Breast epithelium (tissue), 4 donors: ENCODE measurements around the gene HPX. TPM values are rescaled to one million over a fixed set of nuclear protein-coding genes. Genes with fewer than 3 reads are reported as not detected.

ENCODE experiments used
- DNase-seq, 2 donors: peaks; one replicate each; pipeline ENCODE4 v3.0.0-alpha.2; 2019; ENCODE audit warnings: low spot score in 2 of 2
- H3K27ac ChIP-seq, 2 donors: fragments of 200-600 bp; sonication (generic) in 1 of 2; one replicate each; pipeline ENCODE4 v1.5.1; 2016 to 2019; ENCODE audit warnings: mild to moderate bottlenecking in 1 of 2
- H3K27me3 ChIP-seq, 2 donors: fragments of 200-600 bp; sonication (generic) in 1 of 2; one replicate each; pipeline versions ENCODE4 v1.5.1 to v1.6.0; 2017 to 2019; ENCODE audit warnings: control low read depth in 1 of 2, mild to moderate bottlenecking in 1 of 2
- H3K36me3 ChIP-seq: fragments of 200-600 bp; one replicate; pipeline ENCODE4 v1.5.1; 2019
- H3K4me1 ChIP-seq, 2 donors: fragments of 200-600 bp; sonication (generic); one replicate each; pipeline ENCODE4 v1.5.1; 2016 to 2019; ENCODE audit warnings: control low read depth in 1 of 2
- H3K4me3 ChIP-seq, 3 donors: fragments of 200-600 bp; sonication (generic); 1 replicate in 2 of 3; 2 replicates in 1 of 3; pipeline ENCODE4 v1.5.1; 2016 to 2019; ENCODE audit warnings: mild to moderate bottlenecking in 3 of 3, moderate library complexity in 2 of 3
- H3K9me3 ChIP-seq, 2 donors: fragments of 200-600 bp; sonication (generic) in 1 of 2; one replicate each; pipeline ENCODE4 v1.5.1; 2016 to 2019; ENCODE audit warnings: control low read depth in 1 of 2
- CTCF ChIP-seq, 3 donors: fragments of 450-650 bp; IDR thresholded peaks; one replicate each; pipeline ENCODE4 v1.5.1; 2016 to 2017; ENCODE audit warnings: antibody characterized with exemption in 3 of 3, mild to moderate bottlenecking in 3 of 3, moderate library complexity in 3 of 3
- POLR2A ChIP-seq: fragments of 450-650 bp; IDR thresholded peaks from one replicate; pipeline ENCODE4 v1.6.1; 2016; ENCODE audit warnings: antibody characterized with exemption, mild to moderate bottlenecking, moderate library complexity
- POLR2AphosphoS5 ChIP-seq, 3 donors: sonication (generic); formaldehyde crosslinking; IDR thresholded peaks; one replicate each; pipeline ENCODE4 v1.6.1; 2017; ENCODE audit warnings: antibody characterized with exemption in 3 of 3
- intact Hi-C: fragments of 100-400 bp; cut with DNase I; formaldehyde crosslinking; loops from one replicate; pipeline ENCODE4 v1.15.1; 2023; ENCODE audit warnings: low total_unique reads
- total RNA-seq, 3 donors: library from RNA; depleted of rRNA; stranded (reverse); fragments of >200 nt; gene quantifications; one replicate each; pipeline ENCODE4 v1.1.0, GENCODE V29; 2016

HPX gene
- total RNA-seq, 3 donors from 2014 or later: 0.96 to 25.2 (median 12.9) TPM

- intact Hi-C loops: loop anchor here (10.0 kb wide), 1 partner anchor 46 kb away; no protein-coding TSS in a partner anchor
These were observed 52.0 kb downstream of the HPX start for GRCh38 chr11:6388748-6389147.

DNA sequence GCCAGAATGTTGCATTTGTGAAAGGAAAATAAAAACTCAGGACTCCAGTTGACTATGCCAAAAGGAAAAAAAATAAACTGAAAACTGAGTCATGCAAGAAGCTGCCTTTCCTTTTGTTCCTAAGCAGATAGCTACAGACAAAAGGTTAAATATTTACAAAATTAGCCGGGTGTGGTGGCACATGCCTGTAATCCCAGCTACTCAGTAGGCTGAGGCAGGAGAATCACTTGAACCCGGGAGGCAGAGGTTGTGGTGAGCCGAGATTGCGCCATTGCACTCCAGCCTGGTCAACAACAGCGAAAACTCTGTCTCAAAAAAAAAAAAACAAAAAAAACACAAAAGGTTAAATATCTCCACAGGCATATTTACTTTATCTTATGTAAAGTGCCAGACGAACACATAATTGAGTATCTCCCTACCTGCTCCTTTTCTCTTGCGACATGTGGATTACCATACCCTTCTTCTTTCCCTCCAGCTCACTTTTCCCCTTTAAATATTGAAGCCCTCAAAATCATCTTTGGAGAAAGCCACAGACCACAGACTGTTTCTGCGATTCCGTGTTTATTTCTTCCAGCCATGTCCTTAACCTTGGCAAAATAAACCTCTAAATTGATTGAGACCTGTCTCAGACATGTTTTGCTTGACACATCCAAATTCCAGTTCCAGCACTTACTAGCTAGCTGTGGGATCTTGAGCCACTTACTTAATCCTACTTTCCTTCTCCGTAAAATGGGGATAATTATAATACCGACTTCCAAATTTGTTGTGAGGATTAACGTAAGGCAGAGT, 52.8 kb downstream of the HPX start:
- Histone ChIP-seq H3K9me3 (no peaks in the 10 kb centered on the region), H3K27ac (peak overlapping the region; percentile 95 to 96), H3K36me3 (no peaks in the 10 kb centered on the region), H3K4me1 (peaks cover 0 to 10% of the 10 kb centered on the region in 2 donors), H3K4me3 (no peak overlapping the region), H3K27me3 (no peaks in the 10 kb centered on the region)
- intact Hi-C loops: loop anchor here (10.0 kb wide), 1 partner anchor 47 kb away; no protein-coding TSS in a partner anchor
- DNase-seq: no peak
- TF ChIP-seq CTCF (IDR thresholded peaks at IDR 0.05) (no peak), POLR2AphosphoS5 (IDR thresholded peaks at IDR 0.05) (no peak), POLR2A (no peak)

More at GRCh38 chr11:6388748-6389147, 52.0 kb downstream of the HPX start:
- DNase-seq: no peak
- no peak for TF ChIP-seq CTCF (IDR thresholded peaks at IDR 0.05)
- TF ChIP-seq POLR2AphosphoS5 (IDR thresholded peaks at IDR 0.05): no peak
- no peak for TF ChIP-seq POLR2A
- H3K9me3 ChIP-seq: no peaks in the 10 kb centered on the region
- H3K4me1 ChIP-seq: peaks cover 0 to 10% of the 10 kb centered on the region in 2 donors
- H3K36me3 ChIP-seq: no peaks in the 10 kb centered on the region
- no peaks in the 10 kb centered on the region for H3K27me3 ChIP-seq
- H3K4me3 ChIP-seq: no peak overlapping the region
- peak overlapping the region; percentile 95 to 96 for H3K27ac ChIP-seq

GRCh38 chr11:6385046-6385777, 55.6 kb downstream of the HPX start:
- Histone ChIP-seq H3K4me3 (no peak overlapping the region), H3K27me3 (no peaks in the 10 kb centered on the region), H3K27ac (no peak overlapping the region), H3K4me1 (no peaks in the 10 kb centered on the region), H3K9me3 (no peaks in the 10 kb centered on the region), H3K36me3 (no peaks in the 10 kb centered on the region)
- TF ChIP-seq POLR2AphosphoS5 (IDR thresholded peaks at IDR 0.05) (no peak), POLR2A (no peak), CTCF (IDR thresholded peaks at IDR 0.05) (no peak)
- DNase-seq: no peak
- intact Hi-C loops: loop anchor here (10.0 kb wide), 1 partner anchor 50 kb away; no protein-coding TSS in a partner anchor

Other genes with a start within 250 kb of the HPX start
- not detected for gene OR52W1, start 241.8 kb downstream of the HPX start, total RNA-seq
- not detected for gene C11orf42, start 235.4 kb downstream of the HPX start, total RNA-seq
- gene FHIP1B, start 206.4 kb downstream of the HPX start, total RNA-seq: 10 to 100 TPM; 34.7 to 42.6 (median 42.1) TPM
- under 1 TPM in 2 of 3 donors, not detected in 1; 0.29 to 0.48 TPM for gene CNGA4, start 201.9 kb downstream of the HPX start, total RNA-seq
- gene CCKBR, start 181.1 kb downstream of the HPX start, total RNA-seq: not detected
- gene CAVIN3, start 120.5 kb downstream of the HPX start, total RNA-seq: 100 to 1,000 TPM in 1 of 3 donors, 10 to 100 TPM in 2; 53.1 to 130 (median 78.3) TPM
- gene SMPD1, start 50.5 kb downstream of the HPX start, total RNA-seq: 10 to 100 TPM; 15.7 to 30.4 (median 17.3) TPM
- gene APBB1, start 21.9 kb downstream of the HPX start, total RNA-seq: 10 to 100 TPM; 25.6 to 40.0 (median 36.3) TPM
- gene TRIM3, start 33.0 kb upstream of the HPX start, total RNA-seq: 10 to 100 TPM; 21.6 to 43.9 (median 32.6) TPM
- gene ARFIP2, start 40.3 kb upstream of the HPX start, total RNA-seq: 100 to 1,000 TPM in 2 of 3 donors, 10 to 100 TPM in 1; 40.0 to 129 (median 121) TPM
- 10 to 100 TPM; 30.7 to 49.2 (median 39.3) TPM for gene TIMM10B, start 40.5 kb upstream of the HPX start, total RNA-seq
- gene DNHD1, start 56.3 kb upstream of the HPX start, total RNA-seq: 10 to 100 TPM; 12.3 to 21.6 (median 14.9) TPM
- gene RRP8, start 162.6 kb upstream of the HPX start, total RNA-seq: 10 to 100 TPM in 2 of 3 donors, 1 to 10 TPM in 1; 8.8 to 22.2 (median 20.3) TPM
- 100 to 1,000 TPM; 113 to 118 (median 113) TPM for gene ILK, start 162.8 kb upstream of the HPX start, total RNA-seq
- 10 to 100 TPM; 45.4 to 82.6 (median 54.7) TPM for gene TAF10, start 171.2 kb upstream of the HPX start, total RNA-seq
- 10 to 100 TPM; 27.2 to 71.4 (median 38.2) TPM for gene TPP1, start 178.4 kb upstream of the HPX start, total RNA-seq
- gene DCHS1, start 214.8 kb upstream of the HPX start, total RNA-seq: 10 to 100 TPM in 2 of 3 donors, 1 to 10 TPM in 1; 7.2 to 18.0 (median 13.8) TPM
- gene MRPL17, start 242.4 kb upstream of the HPX start, total RNA-seq: 10 to 100 TPM; 16.8 to 25.2 (median 18.9) TPM